ENCODE results near the gene TTLL6.

TTLL6 gene

GRCh38 chr17:48795444-48796162 lies 21.4 kb downstream of the TTLL6 start:
- TF ChIP-seq YY1 (IDR thresholded peaks at IDR 0.05; ENCODE audit: insufficient read depth, insufficient read length): no peak
- TF ChIP-seq SUZ12 (IDR thresholded peaks at IDR 0.05; ENCODE audit: extremely low read depth, insufficient read depth, insufficient read length): no peak
- no peak for TF ChIP-seq ZNF274 (IDR thresholded peaks at IDR 0.05; ENCODE audit: low read depth, low read length)
- DNase-seq (ENCODE audit: low read depth, low spot score): no peak
- H3K27me3 ChIP-seq (ENCODE audit: insufficient read depth, insufficient read length): peaks cover 15% of the 10 kb centered on the region
- no peaks in the 10 kb centered on the region for H3K36me3 ChIP-seq (ENCODE audit: insufficient read depth, insufficient read length, low read length)
- H3K9me3 ChIP-seq (ENCODE audit: insufficient read depth, low read length): no peaks in the 10 kb centered on the region
- peaks cover 3% of the 10 kb centered on the region for H3K4me1 ChIP-seq (ENCODE audit: insufficient read depth, insufficient read length)
- no peak overlapping the region for H3K9ac ChIP-seq (ENCODE audit: insufficient read length, low read depth)
- H3K4me3 ChIP-seq (ENCODE audit: insufficient read length, low read depth): no peak overlapping the region

GRCh38 chr17:48792033-48792798 lies 24.8 kb downstream of the TTLL6 start:
- H3K4me1 ChIP-seq (ENCODE audit: insufficient read depth, insufficient read length): peaks cover 5% of the 10 kb centered on the region
- no peak overlapping the region for H3K9ac ChIP-seq (ENCODE audit: insufficient read length, low read depth)
- H3K4me3 ChIP-seq (ENCODE audit: insufficient read length, low read depth): no peak overlapping the region
- no peak for DNase-seq (ENCODE audit: low read depth, low spot score)
- peaks cover 19% of the 10 kb centered on the region for H3K27me3 ChIP-seq (ENCODE audit: insufficient read depth, insufficient read length)
- no peaks in the 10 kb centered on the region for H3K36me3 ChIP-seq (ENCODE audit: insufficient read depth, insufficient read length, low read length)
- H3K9me3 ChIP-seq (ENCODE audit: insufficient read depth, low read length): no peaks in the 10 kb centered on the region
- TF ChIP-seq ZNF274 (IDR thresholded peaks at IDR 0.05; ENCODE audit: low read depth, low read length) (no peak), SUZ12 (IDR thresholded peaks at IDR 0.05; ENCODE audit: extremely low read depth, insufficient read depth, insufficient read length) (no peak)

GRCh38 chr17:48791128-48792032 lies 25.6 kb downstream of the TTLL6 start:
- Histone ChIP-seq H3K36me3 (ENCODE audit: insufficient read depth, insufficient read length, low read length) (no peaks in the 10 kb centered on the region), H3K4me3 (ENCODE audit: insufficient read length, low read depth) (no peak overlapping the region), H3K4me1 (ENCODE audit: insufficient read depth, insufficient read length) (peaks cover 5% of the 10 kb centered on the region), H3K9ac (ENCODE audit: insufficient read length, low read depth) (no peak overlapping the region), H3K9me3 (ENCODE audit: insufficient read depth, low read length) (no peaks in the 10 kb centered on the region), H3K27me3 (ENCODE audit: insufficient read depth, insufficient read length) (peaks cover 19% of the 10 kb centered on the region)
- TF ChIP-seq SUZ12 (IDR thresholded peaks at IDR 0.05; ENCODE audit: extremely low read depth, insufficient read depth, insufficient read length) (no peak), YY1 (IDR thresholded peaks at IDR 0.05; ENCODE audit: insufficient read depth, insufficient read length) (no peak), ZNF274 (IDR thresholded peaks at IDR 0.05; ENCODE audit: low read depth, low read length) (no peak)
- peak; percentile 76 for DNase-seq (ENCODE audit: low read depth, low spot score)

GRCh38 chr17:48790607-48791127 lies 26.4 kb downstream of the TTLL6 start:
- Histone ChIP-seq H3K4me1 (ENCODE audit: insufficient read depth, insufficient read length) (peaks cover 5% of the 10 kb centered on the region), H3K9ac (ENCODE audit: insufficient read length, low read depth) (no peak overlapping the region), H3K4me3 (ENCODE audit: insufficient read length, low read depth) (no peak overlapping the region), H3K9me3 (ENCODE audit: insufficient read depth, low read length) (no peaks in the 10 kb centered on the region), H3K27me3 (ENCODE audit: insufficient read depth, insufficient read length) (peaks cover 19% of the 10 kb centered on the region), H3K36me3 (ENCODE audit: insufficient read depth, insufficient read length, low read length) (no peaks in the 10 kb centered on the region)
- no peak for DNase-seq (ENCODE audit: low read depth, low spot score)
- no peak for TF ChIP-seq SUZ12 (IDR thresholded peaks at IDR 0.05; ENCODE audit: extremely low read depth, insufficient read depth, insufficient read length)
- no peak for TF ChIP-seq ZNF274 (IDR thresholded peaks at IDR 0.05; ENCODE audit: low read depth, low read length)
- no peak for TF ChIP-seq YY1 (IDR thresholded peaks at IDR 0.05; ENCODE audit: insufficient read depth, insufficient read length)

- H3K9me3 ChIP-seq (ENCODE audit: insufficient read depth, low read length): no peaks in the 10 kb centered on the region
- H3K4me3 ChIP-seq (ENCODE audit: insufficient read length, low read depth): no peak overlapping the region
- peaks cover 13% of the 10 kb centered on the region for H3K27me3 ChIP-seq (ENCODE audit: insufficient read depth, insufficient read length)
- H3K4me1 ChIP-seq (ENCODE audit: insufficient read depth, insufficient read length): peaks cover 5% of the 10 kb centered on the region
- DNase-seq (ENCODE audit: low read depth, low spot score): no peak
- H3K36me3 ChIP-seq (ENCODE audit: insufficient read depth, insufficient read length, low read length): no peaks in the 10 kb centered on the region
- no peak overlapping the region for H3K9ac ChIP-seq (ENCODE audit: insufficient read length, low read depth)
- no peak for TF ChIP-seq SUZ12 (IDR thresholded peaks at IDR 0.05; ENCODE audit: extremely low read depth, insufficient read depth, insufficient read length)
- TF ChIP-seq ZNF274 (IDR thresholded peaks at IDR 0.05; ENCODE audit: low read depth, low read length): no peak
- TF ChIP-seq YY1 (IDR thresholded peaks at IDR 0.05; ENCODE audit: insufficient read depth, insufficient read length): no peak
Measured at GRCh38 chr17:48787828-48788227, 29.2 kb downstream of the TTLL6 start.

GRCh38 chr17:48779421-48779820 lies 37.6 kb downstream of the TTLL6 start:
- DNase-seq (ENCODE audit: low read depth, low spot score): no peak
- Histone ChIP-seq H3K36me3 (ENCODE audit: insufficient read depth, insufficient read length, low read length) (no peaks in the 10 kb centered on the region), H3K27me3 (ENCODE audit: insufficient read depth, insufficient read length) (no peaks in the 10 kb centered on the region), H3K9ac (ENCODE audit: insufficient read length, low read depth) (no peak overlapping the region), H3K4me1 (ENCODE audit: insufficient read depth, insufficient read length) (no peaks in the 10 kb centered on the region), H3K4me3 (ENCODE audit: insufficient read length, low read depth) (no peak overlapping the region), H3K9me3 (ENCODE audit: insufficient read depth, low read length) (no peaks in the 10 kb centered on the region)
- no peak for TF ChIP-seq SUZ12 (IDR thresholded peaks at IDR 0.05; ENCODE audit: extremely low read depth, insufficient read depth, insufficient read length)
- no peak for TF ChIP-seq ZNF274 (IDR thresholded peaks at IDR 0.05; ENCODE audit: low read depth, low read length)
- no peak for TF ChIP-seq YY1 (IDR thresholded peaks at IDR 0.05; ENCODE audit: insufficient read depth, insufficient read length)
